Heart right ventricle (tissue), 16 donors: ENCODE measurements around the gene TAF9B. TPM values are rescaled to one million over a fixed set of nuclear protein-coding genes. Genes with fewer than 3 reads are reported as not detected.

ENCODE experiments used
- ATAC-seq, 8 donors: fragments of 200-7000 bp; cut with Tn5 transposase; one replicate each; pipeline ENCODE4 v1.9.1; 2020; ENCODE audit warnings: mild to moderate bottlenecking in 8 of 8, moderate library complexity in 8 of 8, moderate number of reproducible peaks in 1 of 8
- DNase-seq, 2 donors: peaks; one replicate each; pipeline ENCODE4 v3.0.0-alpha.2; 2020
- H3K27ac ChIP-seq, 10 donors: fragments of 200-600 bp; sonication (generic) in 2 of 10; one replicate each; pipeline versions ENCODE4 v1.5.0 to v1.8.0; 2020 to 2022; ENCODE audit warnings: mild to moderate bottlenecking in 3 of 10
- H3K27me3 ChIP-seq, 7 donors: fragments of 200-600 bp; one replicate each; pipeline ENCODE4 v1.8.0; 2021 to 2022; ENCODE audit warnings: mild to moderate bottlenecking in 2 of 7
- H3K36me3 ChIP-seq, 9 donors: fragments of 200-600 bp; sonication (generic) in 1 of 9; one replicate each; pipeline versions ENCODE4 v1.5.0 to v1.8.0; 2020 to 2022; ENCODE audit warnings: mild to moderate bottlenecking in 2 of 9
- H3K4me1 ChIP-seq, 9 donors: fragments of 200-600 bp; sonication (generic) in 1 of 9; one replicate each; pipeline versions ENCODE4 v1.5.0 to v1.8.0; 2020 to 2022; ENCODE audit warnings: mild to moderate bottlenecking in 4 of 9
- H3K4me3 ChIP-seq, 10 donors: fragments of 200-600 bp; sonication (generic) in 2 of 10; one replicate each; pipeline versions ENCODE4 v1.5.0 to v1.8.0; 2020 to 2022; ENCODE audit warnings: mild to moderate bottlenecking in 7 of 10, moderate library complexity in 2 of 10
- H3K9me3 ChIP-seq, 11 donors: fragments of 200-600 bp in 10 of 11; sonication (generic) in 2 of 11; one replicate each; pipeline versions ENCODE4 v1.5.0 to v1.8.0; 2013 to 2022; ENCODE audit warnings: mild to moderate bottlenecking in 2 of 11, control low read depth in 1 of 11, moderate library complexity in 1 of 11
- CTCF ChIP-seq, 9 donors: fragments of 200-600 bp; sonication (generic) in 2 of 9; IDR thresholded peaks; one replicate each; pipeline versions ENCODE4 v1.5.0 to v1.8.0; 2021 to 2022; ENCODE audit warnings: antibody characterized with exemption in 9 of 9, mild to moderate bottlenecking in 5 of 9, moderate library complexity in 1 of 9
- WGBS, 2 donors: extraction: QIAGEN DNeasy Blood & Tissue Kit; methylation state at CpG; one replicate each; pipeline ENCODE4 v1.1.7; 2013; ENCODE audit warnings: inconsistent platforms in 1 of 2; 5-methylcytosine and 5-hydroxymethylcytosine counted together
- intact Hi-C, 10 donors: fragments of 100-400 bp; cut with DNase I; formaldehyde crosslinking; loops; one replicate each; pipeline versions ENCODE4 v1.11.1 to v1.14.2; 2022
- polyA plus RNA-seq, 2 donors: library from polyadenylated mRNA; stranded (reverse); fragments of 200-250 nt; gene quantifications; one replicate each; pipeline ENCODE4 v1.2.3, GENCODE V29; 2013
- total RNA-seq, 10 donors: library from RNA; stranded (reverse); fragmentation: NEBNext Ultra II Directional in 3 of 10; extraction: Animal tissue kit (Norgen Biotek cat#: 25700) in 3 of 10; gene quantifications; one replicate each; pipeline versions ENCODE4 v1.2.1 to v1.2.4, GENCODE V29; 2021 to 2023
- donor health status: Arrhythmogenic right ventricular cardiomyopathy.
- donor health status: ischemic (EF 13 %, LVEDD 7.1; RV severe dilation, severe dysfunction).
- donor health status: healthy with polysubstance abuse.
- donor health status: DM: no; HTN: yes; CAD: no.
- donor health status: DM: no; HTN: no; CAD: no.
- donor health status: ischemic (EF 25% LVEDD 6.9; RV normal size, moderate dysfunction).
- donor health status: ischemic (EF 25% LVEDD 5.7; RV mildly dilated, moderate dysfunction).
- donor health status: healthy.
- donor health status: DM: yes; HTN: yes; CAD: no.
- donor health status: Ischemic cardiomyopathy.
- donor health status: ischemic (EF 35%, LVEDD 5.7; RV mildly dilated, moderate dysfunction).
- donor health status: nonischemic (EF 11% LVEDD 7.7; RV severe dilation, severe dysfunction).
- donor health status: DM: yes; HTN: yes; CAD: no.
- donor health status: PGD.
- donor health status: ischemic (EF 29% LVEDD 5.4; RV normal size, mild dysfunction).
- donor health status: nonischemic (EF 23%, LVEDD 6.1; RV moderate dilation, normal function).

The TAF9B gene
- total and polyA plus RNA-seq, 12 donors = 9.8 to 27.8 (median 21.0) TPM

- no peak overlapping the region for H3K4me3 ChIP-seq
- intact Hi-C loops = loop anchor here in 4 of 10 donors (10.0 kb wide), 3 partner anchors 195 to 215 kb away; partner anchors contain the start of genes ATP7A (in 1 of the 4), COX7B (in 1 of the 4) and MAGT1 (in 1 of the 4)
- peaks cover 0 to 60% (median under 1%) of the 10 kb centered on the region in 9 donors for H3K36me3 ChIP-seq
- TF ChIP-seq CTCF (IDR thresholded peaks at IDR 0.05) = no peak
- H3K9me3 ChIP-seq = no peaks in the 10 kb centered on the region
- H3K27ac ChIP-seq = no peak overlapping the region
- ATAC-seq (no peak), DNase-seq (no peak)
- peaks cover 0 to 73% (median 36%) of the 10 kb centered on the region in 9 donors for H3K4me1 ChIP-seq
- no peaks in the 10 kb centered on the region for H3K27me3 ChIP-seq
- WGBS, 2 donors = 63 to 70% methylated on average over 2 of the region's 2 CpGs
These were observed 30.0 kb downstream of the TAF9B start for GRCh38 chrX:78109458-78109857.

GRCh38 chrX:78106651-78106986, 32.8 kb downstream of the TAF9B start:
- H3K4me3 ChIP-seq = peak overlapping the region in 6 of 10 donors; percentile 58 to 91 (median 85)
- no peak for ATAC-seq

GRCh38 chrX:78105944-78106650, 33.4 kb downstream of the TAF9B start:
- DNase-seq (no peak), ATAC-seq (no peak)
- Histone ChIP-seq H3K9me3 (peaks cover 0 to 9% (median 0%) of the 10 kb centered on the region in 11 donors), H3K4me3 (peak overlapping the region in 8 of 10 donors; percentile 51 to 91 (median 82)), H3K27ac (peak overlapping the region in 8 of 10 donors; percentile 35 to 97 (median 96)), H3K4me1 (peaks cover 0 to 57% (median 36%) of the 10 kb centered on the region in 9 donors), H3K36me3 (peaks cover 0 to 27% (median 0%) of the 10 kb centered on the region in 9 donors), H3K27me3 (no peaks in the 10 kb centered on the region)
- intact Hi-C loops = loop anchor here in 4 of 10 donors (10.0 kb wide), 3 partner anchors 191 to 211 kb away; partner anchors contain the start of genes ATP7A (in 1 of the 4), COX7B (in 1 of the 4) and MAGT1 (in 1 of the 4)
- TF ChIP-seq CTCF (IDR thresholded peaks at IDR 0.05) = no peak
- WGBS, 2 donors = 17 to 28% methylated on average over 11 of the region's 11 CpGs

More at GRCh38 chrX:78106651-78106986, 32.8 kb downstream of the TAF9B start:
- no peak for DNase-seq
- H3K36me3 ChIP-seq = peaks cover 0 to 32% (median 0%) of the 10 kb centered on the region in 9 donors
- peaks cover 0 to 9% (median 0%) of the 10 kb centered on the region in 11 donors for H3K9me3 ChIP-seq
- TF ChIP-seq CTCF (IDR thresholded peaks at IDR 0.05) = no peak
- H3K27me3 ChIP-seq = no peaks in the 10 kb centered on the region
- WGBS, 2 donors = 50 to 75% methylated on average over 1 of the region's 1 CpG
- intact Hi-C loops = loop anchor here in 4 of 10 donors (10.0 kb wide), 3 partner anchors 192 to 212 kb away; partner anchors contain the start of genes ATP7A (in 1 of the 4), COX7B (in 1 of the 4) and MAGT1 (in 1 of the 4)
- H3K27ac ChIP-seq = peak overlapping the region in 5 of 10 donors; percentile 90 to 97 (median 96)
- peaks cover 0 to 62% (median 36%) of the 10 kb centered on the region in 9 donors for H3K4me1 ChIP-seq

GRCh38 chrX:78104447-78105176, 34.8 kb downstream of the TAF9B start:
- WGBS, 2 donors = 0 to 1% methylated on average over 23 to 27 of the region's 27 CpGs
- peaks cover 0 to 6% (median 0%) of the 10 kb centered on the region in 7 donors for H3K27me3 ChIP-seq
- peak overlapping the region; percentile 75 to 97 (median 96) for H3K27ac ChIP-seq
- H3K36me3 ChIP-seq = peaks cover 0 to 12% (median 0%) of the 10 kb centered on the region in 9 donors
- H3K4me1 ChIP-seq = peaks cover 0 to 46% (median 32%) of the 10 kb centered on the region in 9 donors
- intact Hi-C loops = loop anchor here in 5 of 10 donors (5.0 to 10.0 kb wide), 4 partner anchors 190 to 210 kb away; partner anchors contain the start of genes ATP7A (in 2 of the 5), COX7B (in 1 of the 5) and MAGT1 (in 1 of the 5)
- ATAC-seq (peak; percentile 44 to 77 (median 61)), DNase-seq (peak; percentile 18 to 40)
- no peak for TF ChIP-seq CTCF (IDR thresholded peaks at IDR 0.05)
- H3K4me3 ChIP-seq = peak overlapping the region; percentile 51 to 91 (median 82)
- peaks cover 0 to 9% (median 0%) of the 10 kb centered on the region in 11 donors for H3K9me3 ChIP-seq
